ENCODE results near the gene THSD8. TPM values are rescaled to one million over a fixed set of nuclear protein-coding genes. Genes with fewer than 3 reads are reported as not detected.

Gene THSD8
- total RNA-seq, 2 donors from 2014 or later = not detected

- Histone ChIP-seq H3K4me1 (ENCODE audit: control insufficient read depth in 1 of 2, low read depth in 2 of 2) (peaks cover 53 to 71% of the 10 kb centered on the region in 2 donors), H3K4me3 (no peak overlapping the region), H3K27ac (peak overlapping the region; percentile 99 to 100), H3K9me3 (no peaks in the 10 kb centered on the region), H3K36me3 (no peaks in the 10 kb centered on the region), H3K27me3 (replicated peaks; ENCODE audit: insufficient read depth) (no peaks in the 10 kb centered on the region)
- TF ChIP-seq CTCF (IDR thresholded peaks at IDR 0.05) = no peak
- ATAC-seq (ENCODE audit: insufficient number of reproducible peaks, low FRiP score, low read depth) (no peak), DNase-seq (ENCODE audit: low spot score) (no peak)
These were observed 14.9 kb upstream of the THSD8 start for GRCh38 chr19:12786952-12787351.

- H3K36me3 ChIP-seq = no peaks in the 10 kb centered on the region
- no peak for TF ChIP-seq CTCF (IDR thresholded peaks at IDR 0.05)
- H3K9me3 ChIP-seq = no peaks in the 10 kb centered on the region
- peak overlapping the region; percentile 99 to 100 for H3K27ac ChIP-seq
- DNase-seq (ENCODE audit: low spot score) = no peak
- no peak for ATAC-seq (ENCODE audit: insufficient number of reproducible peaks, low FRiP score, low read depth)
- H3K4me3 ChIP-seq = no peak overlapping the region
- peaks cover 53 to 68% of the 10 kb centered on the region in 2 donors for H3K4me1 ChIP-seq (ENCODE audit: control insufficient read depth in 1 of 2, low read depth in 2 of 2)
- no peaks in the 10 kb centered on the region for H3K27me3 ChIP-seq (replicated peaks; ENCODE audit: insufficient read depth)
These were observed 14.4 kb upstream of the THSD8 start for GRCh38 chr19:12787458-12787857.

- DNase-seq (ENCODE audit: low spot score) (no peak), ATAC-seq (ENCODE audit: insufficient number of reproducible peaks, low FRiP score, low read depth) (no peak)
- Histone ChIP-seq H3K27ac (peak overlapping the region; percentile 99 to 100), H3K4me1 (ENCODE audit: control insufficient read depth in 1 of 2, low read depth in 2 of 2) (peaks cover 49 to 62% of the 10 kb centered on the region in 2 donors), H3K27me3 (replicated peaks; ENCODE audit: insufficient read depth) (no peaks in the 10 kb centered on the region), H3K9me3 (no peaks in the 10 kb centered on the region), H3K36me3 (no peaks in the 10 kb centered on the region), H3K4me3 (peak overlapping the region; percentile 91)
- no peak for TF ChIP-seq CTCF (IDR thresholded peaks at IDR 0.05)
These were observed 13.7 kb upstream of the THSD8 start for GRCh38 chr19:12788042-12788681.

GRCh38 chr19:12788682-12789097 is 13.2 kb upstream of the THSD8 start:
- Histone ChIP-seq H3K27me3 (replicated peaks; ENCODE audit: insufficient read depth) (no peaks in the 10 kb centered on the region), H3K27ac (peak overlapping the region; percentile 99 to 100), H3K9me3 (no peaks in the 10 kb centered on the region), H3K4me1 (ENCODE audit: control insufficient read depth in 1 of 2, low read depth in 2 of 2) (peaks cover 44 to 57% of the 10 kb centered on the region in 2 donors), H3K36me3 (no peaks in the 10 kb centered on the region), H3K4me3 (peak overlapping the region; percentile 91)
- no peak for TF ChIP-seq CTCF (IDR thresholded peaks at IDR 0.05)
- DNase-seq (ENCODE audit: low spot score) (no peak), ATAC-seq (ENCODE audit: insufficient number of reproducible peaks, low FRiP score, low read depth) (no peak)

GRCh38 chr19:12789098-12789903 is 12.6 kb upstream of the THSD8 start:
- Histone ChIP-seq H3K9me3 (no peaks in the 10 kb centered on the region), H3K27me3 (replicated peaks; ENCODE audit: insufficient read depth) (no peaks in the 10 kb centered on the region), H3K4me3 (peak overlapping the region; percentile 91), H3K36me3 (no peaks in the 10 kb centered on the region), H3K27ac (peak overlapping the region; percentile 99 to 100), H3K4me1 (ENCODE audit: control insufficient read depth in 1 of 2, low read depth in 2 of 2) (peaks cover 39 to 54% of the 10 kb centered on the region in 2 donors)
- TF ChIP-seq CTCF (IDR thresholded peaks at IDR 0.05) = no peak
- DNase-seq (ENCODE audit: low spot score) (no peak), ATAC-seq (ENCODE audit: insufficient number of reproducible peaks, low FRiP score, low read depth) (peak; percentile 1)

Data from thoracic aorta (tissue), 2 donors.